Adrenal gland (tissue), 12 donors: ENCODE measurements around the gene NCOA1. TPM values are rescaled to one million over a fixed set of nuclear protein-coding genes. Genes with fewer than 3 reads are reported as not detected.

Experiments
- DNase-seq, 7 donors: peaks; one replicate each; pipeline ENCODE4 v3.0.0-alpha.2; 2019 to 2020
- H3K27ac ChIP-seq, 5 donors: fragments of 200-600 bp; sonication (generic) in 4 of 5; 1 replicate in 3 of 5; 2 replicates in 2 of 5; pipeline versions ENCODE4 v1.5.1 to v1.8.0; 2016 to 2020; ENCODE audit warnings: mild to moderate bottlenecking in 1 of 5
- H3K27me3 ChIP-seq: fragments of 200-600 bp; 2 replicates; pipeline ENCODE4 v1.8.0; 2021
- H3K36me3 ChIP-seq, 2 donors: fragments of 200-600 bp; replicated peaks in 1 of 2; 1 replicate in 1 of 2; 2 replicates in 1 of 2; pipeline versions ENCODE4 v1.5.1 to v1.8.0; 2018 to 2022
- H3K4me1 ChIP-seq, 2 donors: fragments of 200-600 bp; replicated peaks in 1 of 2; 1 replicate in 1 of 2; 2 replicates in 1 of 2; pipeline versions ENCODE4 v1.5.1 to v1.8.0; 2018 to 2021
- H3K4me3 ChIP-seq, 4 donors: fragments of 200-600 bp; sonication (generic) in 3 of 4; one replicate each; pipeline ENCODE4 v1.5.1; 2016 to 2018
- H3K9me3 ChIP-seq, 3 donors: fragments of 200-600 bp; sonication (generic) in 1 of 3; replicated peaks in 1 of 3; 1 replicate in 2 of 3; 2 replicates in 1 of 3; pipeline versions ENCODE4 v1.5.1 to v1.8.0; 2016 to 2021
- POLR2A ChIP-seq, 2 donors: fragments of 450-650 bp; IDR thresholded peaks; one replicate each; pipeline ENCODE4 v1.6.1; 2017; ENCODE audit warnings: antibody characterized with exemption in 2 of 2, mild to moderate bottlenecking in 2 of 2, moderate library complexity in 1 of 2
- WGBS, 4 donors: extraction: QIAGEN DNeasy Blood & Tissue Kit in 2 of 4; methylation state at CpG; one replicate each; pipeline versions ENCODE4 v1.1.5 to v1.1.7; 2013 to 2017; 5-methylcytosine and 5-hydroxymethylcytosine counted together
- intact Hi-C, 2 donors: fragments of 100-400 bp; cut with DNase I; formaldehyde crosslinking; loops; one replicate each; pipeline versions ENCODE4 v1.14.1 to v1.15.0; 2022 to 2023
- polyA plus RNA-seq, 3 donors: library from polyadenylated mRNA; stranded (reverse); fragments of 200-250 nt in 2 of 3; fragments of 350-450 nt in 1 of 3; fragmentation: Illumina TruSeq in 1 of 3; extraction: RNeasy Lipid Tissue Mini Kit (QIAGEN cat#74804) in 1 of 3; gene quantifications; one replicate each; pipeline ENCODE4 v1.2.3, GENCODE V29; 2013 to 2014
- total RNA-seq, 9 donors: library from RNA; depleted of rRNA in 4 of 9; stranded (reverse); fragments of >200 nt in 4 of 9; fragments of 120-200 nt in 1 of 9; fragmentation: NEBNext Ultra II Directional in 1 of 9; extraction: Animal tissue kit (Norgen Biotek cat#: 25700) in 1 of 9; gene quantifications; one replicate each; pipeline versions ENCODE4 v1.1.0 to v1.2.4, GENCODE V29; 2013 to 2023
- TF ChIP-seq, protein P1 (sequence below), 6 experiments: fragments of 450-650 bp in 4 of 6; fragments of 200-600 bp in 2 of 6; sonication (generic) in 1 of 6; IDR thresholded peaks; 1 replicate in 5 of 6; 2 replicates in 1 of 6; pipeline versions ENCODE4 v1.5.1 to v1.8.0; 2016 to 2021; ENCODE audit warnings: antibody characterized with exemption in 6 of 6, mild to moderate bottlenecking in 2 of 6, moderate library complexity in 1 of 6
- donor health status: healthy with polysubstance abuse.
- donor health status: Bipolar disorder and iron deficiency.
- donor health status: DM: yes; HTN: yes; CAD: no.
- donor health status: DM: no; HTN: no; CAD: no.
- donor health status: DM: no; HTN: no; CAD: no.
- donor health status: DM: yes; HTN: yes; CAD: no.

Gene NCOA1
- total and polyA plus RNA-seq, 12 donors: 13.6 to 85.5 (median 43.6) TPM

DNA sequence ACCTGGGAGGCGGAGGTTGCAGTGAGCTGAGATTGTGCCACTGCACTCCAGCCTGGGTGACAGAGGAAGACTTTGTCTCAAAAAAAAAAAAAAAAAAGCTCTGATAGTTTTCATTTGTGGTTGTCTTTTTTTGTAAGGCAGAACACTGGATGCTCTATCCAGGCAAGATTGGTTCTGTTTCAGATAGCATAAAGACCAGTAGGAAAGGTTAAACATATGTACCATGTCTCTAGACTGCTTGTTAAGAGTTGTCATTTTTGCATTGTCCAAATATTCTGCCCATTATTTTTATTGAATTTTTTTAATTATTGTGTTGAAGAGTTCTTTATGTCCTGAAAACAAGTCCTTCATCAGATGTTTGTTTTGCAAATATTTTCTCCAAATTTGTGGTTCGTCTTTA is 60.0 kb downstream of the NCOA1 start:
- Histone ChIP-seq H3K4me3 (no peak overlapping the region), H3K36me3 (no peaks in the 10 kb centered on the region), H3K27me3 (no peaks in the 10 kb centered on the region), H3K27ac (no peak overlapping the region), H3K9me3 (no peaks in the 10 kb centered on the region), H3K4me1 (peaks cover 0 to 9% of the 10 kb centered on the region in 2 donors)
- no peak for TF ChIP-seq POLR2A (IDR thresholded peaks at IDR 0.05)
- TF ChIP-seq, protein P1, sequence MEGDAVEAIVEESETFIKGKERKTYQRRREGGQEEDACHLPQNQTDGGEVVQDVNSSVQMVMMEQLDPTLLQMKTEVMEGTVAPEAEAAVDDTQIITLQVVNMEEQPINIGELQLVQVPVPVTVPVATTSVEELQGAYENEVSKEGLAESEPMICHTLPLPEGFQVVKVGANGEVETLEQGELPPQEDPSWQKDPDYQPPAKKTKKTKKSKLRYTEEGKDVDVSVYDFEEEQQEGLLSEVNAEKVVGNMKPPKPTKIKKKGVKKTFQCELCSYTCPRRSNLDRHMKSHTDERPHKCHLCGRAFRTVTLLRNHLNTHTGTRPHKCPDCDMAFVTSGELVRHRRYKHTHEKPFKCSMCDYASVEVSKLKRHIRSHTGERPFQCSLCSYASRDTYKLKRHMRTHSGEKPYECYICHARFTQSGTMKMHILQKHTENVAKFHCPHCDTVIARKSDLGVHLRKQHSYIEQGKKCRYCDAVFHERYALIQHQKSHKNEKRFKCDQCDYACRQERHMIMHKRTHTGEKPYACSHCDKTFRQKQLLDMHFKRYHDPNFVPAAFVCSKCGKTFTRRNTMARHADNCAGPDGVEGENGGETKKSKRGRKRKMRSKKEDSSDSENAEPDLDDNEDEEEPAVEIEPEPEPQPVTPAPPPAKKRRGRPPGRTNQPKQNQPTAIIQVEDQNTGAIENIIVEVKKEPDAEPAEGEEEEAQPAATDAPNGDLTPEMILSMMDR (IDR thresholded peaks at IDR 0.05): no peak
- no peak for DNase-seq
- intact Hi-C loops: no loop called here
- WGBS, 4 donors: 88 to 95% (median 90%) methylated on average over 2 of the region's 2 CpGs

DNA sequence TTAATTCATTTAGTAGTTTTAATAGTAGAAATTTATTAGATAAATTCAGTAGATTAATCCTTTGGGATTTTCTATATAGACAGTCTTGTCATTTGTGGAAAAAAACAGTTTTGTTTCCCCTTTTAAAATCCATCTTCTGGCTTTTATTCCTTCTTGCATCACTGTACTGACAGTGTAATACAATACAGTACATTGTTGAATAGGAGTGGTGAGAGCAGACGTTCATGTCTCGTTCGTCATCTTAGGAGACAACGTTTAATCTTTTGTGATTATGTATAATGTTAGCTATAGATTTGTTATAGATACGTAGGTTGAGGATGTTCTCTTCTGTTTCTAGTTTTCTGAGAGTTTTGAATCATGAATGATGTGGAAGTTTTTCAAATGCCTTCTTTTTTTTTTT is 61.8 kb downstream of the NCOA1 start:
- intact Hi-C loops: no loop called here
- TF ChIP-seq POLR2A (IDR thresholded peaks at IDR 0.05): no peak
- TF ChIP-seq, protein P1 (IDR thresholded peaks at IDR 0.05): no peak
- Histone ChIP-seq H3K27ac (no peak overlapping the region), H3K4me3 (no peak overlapping the region), H3K27me3 (no peaks in the 10 kb centered on the region), H3K9me3 (no peaks in the 10 kb centered on the region), H3K4me1 (peaks cover 0 to 5% of the 10 kb centered on the region in 2 donors), H3K36me3 (no peaks in the 10 kb centered on the region)
- no peak for DNase-seq
- 78 to 83% (median 81%) methylated on average over 5 of the region's 5 CpGs for WGBS, 4 donors

DNA sequence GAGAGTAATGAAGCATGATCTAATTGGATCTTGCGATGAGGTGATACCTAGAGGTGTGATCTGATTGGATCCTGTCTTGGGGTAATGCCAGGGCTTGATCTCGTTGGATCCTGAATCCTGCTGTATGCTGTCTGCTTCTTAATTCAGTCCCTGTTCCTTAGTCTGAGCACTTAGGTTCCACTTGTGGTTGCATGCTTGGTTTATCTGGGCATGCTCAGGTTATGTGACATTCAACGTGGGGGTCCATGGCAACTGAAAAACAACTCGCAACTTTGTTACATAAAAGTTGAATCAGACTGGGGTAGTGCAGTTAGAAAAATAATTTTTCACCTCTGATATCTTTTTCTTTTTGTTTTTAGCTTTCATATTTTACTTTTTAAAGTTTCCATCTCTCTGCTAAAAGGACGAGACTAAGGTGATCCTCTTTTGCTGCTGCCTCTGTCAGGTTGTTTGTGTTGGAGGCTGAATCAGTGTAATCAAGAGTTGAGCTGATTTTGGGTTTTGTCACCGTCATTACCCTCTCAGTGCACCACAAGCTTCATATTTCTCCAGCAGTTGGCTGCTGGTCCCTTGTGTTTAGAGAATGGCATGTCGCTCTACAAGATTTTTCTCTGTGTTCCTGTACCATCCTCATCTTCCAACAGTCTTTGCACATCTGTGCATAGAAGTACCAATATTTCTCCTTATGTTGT is 67.9 kb downstream of the NCOA1 start:
- no peaks in the 10 kb centered on the region for H3K27me3 ChIP-seq
- no peak overlapping the region for H3K27ac ChIP-seq
- WGBS, 4 donors: 92 to 97% (median 95%) methylated on average over 7 of the region's 7 CpGs
- no peaks in the 10 kb centered on the region for H3K36me3 ChIP-seq
- intact Hi-C loops: no loop called here
- no peak for TF ChIP-seq POLR2A (IDR thresholded peaks at IDR 0.05)
- TF ChIP-seq, protein P1 (IDR thresholded peaks at IDR 0.05): no peak
- peaks cover 0 to 29% of the 10 kb centered on the region in 2 donors for H3K4me1 ChIP-seq
- no peaks in the 10 kb centered on the region for H3K9me3 ChIP-seq
- DNase-seq: no peak
- no peak overlapping the region for H3K4me3 ChIP-seq

DNA sequence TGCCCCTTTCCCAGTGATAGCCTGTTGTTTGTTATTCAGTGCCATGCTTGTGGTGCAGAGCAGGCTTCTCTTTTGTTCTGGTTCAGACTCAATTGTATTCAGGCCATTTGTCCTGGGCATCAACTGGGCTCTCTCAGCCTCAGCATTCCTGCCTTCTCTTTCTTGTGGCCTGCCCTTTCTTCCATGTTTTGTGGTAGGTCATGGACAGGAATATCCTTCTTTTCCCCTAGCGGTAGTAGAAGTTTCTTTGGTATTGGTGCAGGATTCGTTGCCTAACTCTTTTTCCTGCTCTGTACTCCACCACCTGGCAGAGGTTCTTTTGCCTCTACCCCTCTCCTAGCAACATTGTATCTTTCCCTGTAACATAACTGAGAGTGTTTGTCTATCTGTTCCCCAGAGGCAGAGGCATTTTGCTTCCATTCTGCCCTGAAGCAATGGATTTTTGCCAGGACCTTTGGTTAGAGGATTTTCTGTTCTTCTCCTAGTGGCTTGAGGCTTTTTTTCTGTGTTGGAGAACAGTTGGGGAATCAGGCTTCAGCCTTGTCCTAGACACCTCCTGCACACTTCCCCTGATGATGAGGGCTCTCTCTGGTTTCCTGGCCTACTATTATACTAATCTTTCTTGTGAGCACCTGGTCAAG is 68.5 kb downstream of the NCOA1 start:
- 85 to 88% (median 86%) methylated on average over 2 of the region's 2 CpGs for WGBS, 4 donors
- H3K36me3 ChIP-seq: no peaks in the 10 kb centered on the region
- H3K4me3 ChIP-seq: no peak overlapping the region
- intact Hi-C loops: no loop called here
- H3K27ac ChIP-seq: no peak overlapping the region
- peaks cover 0 to 29% of the 10 kb centered on the region in 2 donors for H3K4me1 ChIP-seq
- DNase-seq: no peak
- no peak for TF ChIP-seq POLR2A (IDR thresholded peaks at IDR 0.05)
- TF ChIP-seq, protein P1 (IDR thresholded peaks at IDR 0.05): no peak
- H3K9me3 ChIP-seq: no peaks in the 10 kb centered on the region
- H3K27me3 ChIP-seq: no peaks in the 10 kb centered on the region
